ENCODE results near the gene ZNF543. TPM values are rescaled to one million over a fixed set of nuclear protein-coding genes. Genes with fewer than 3 reads are reported as not detected.

The ZNF543 gene
- total and polyA plus RNA-seq, 2 of the 13 experiments (the other 11 are each of a cell fraction or from before 2014, with no cell fraction given), result 2.1 to 8.9 TPM

GRCh38 chr19:57308514-57308913 lies 11.8 kb upstream of the ZNF543 start:
- TF ChIP-seq, protein P1, sequence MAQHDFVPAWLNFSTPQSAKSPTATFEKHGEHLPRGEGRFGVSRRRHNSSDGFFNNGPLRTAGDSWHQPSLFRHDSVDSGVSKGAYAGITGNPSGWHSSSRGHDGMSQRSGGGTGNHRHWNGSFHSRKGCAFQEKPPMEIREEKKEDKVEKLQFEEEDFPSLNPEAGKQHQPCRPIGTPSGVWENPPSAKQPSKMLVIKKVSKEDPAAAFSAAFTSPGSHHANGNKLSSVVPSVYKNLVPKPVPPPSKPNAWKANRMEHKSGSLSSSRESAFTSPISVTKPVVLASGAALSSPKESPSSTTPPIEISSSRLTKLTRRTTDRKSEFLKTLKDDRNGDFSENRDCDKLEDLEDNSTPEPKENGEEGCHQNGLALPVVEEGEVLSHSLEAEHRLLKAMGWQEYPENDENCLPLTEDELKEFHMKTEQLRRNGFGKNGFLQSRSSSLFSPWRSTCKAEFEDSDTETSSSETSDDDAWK (CRISPR knock-in tag; IDR thresholded peaks at IDR 0.05), result no peak
- no peak for TF ChIP-seq ZNF558 (CRISPR knock-in tag; IDR thresholded peaks at IDR 0.05; ENCODE audit: borderline replicate concordance)
- peak; percentile 21; the same call in 1 of the 2 replicates for TF ChIP-seq POLR2G (IDR thresholded peaks at IDR 0.05; ENCODE audit: low read depth, low read length)
- TF ChIP-seq ZFP41 (CRISPR knock-in tag; IDR thresholded peaks at IDR 0.05; ENCODE audit: borderline replicate concordance), result no peak
- TF ChIP-seq ZNF788 (CRISPR knock-in tag; IDR thresholded peaks at IDR 0.05; ENCODE audit: borderline replicate concordance), result no peak
- intact Hi-C loops (cut with micrococcal nuclease; ENCODE audit: unreplicated experiment), result no loop called here
- no peak for DNase-seq (ENCODE audit: low spot score)
- Histone ChIP-seq H3K4me3 (replicated peaks in 1 of 3; ENCODE audit: insufficient read depth in 1 of 3, low read depth in 2 of 3, low read length in 3 of 3) (no peak overlapping the region), H3K36me3 (replicated peaks in 1 of 2; ENCODE audit: control insufficient read depth in 1 of 2, insufficient read depth in 2 of 2, low read length in 2 of 2) (no peaks in the 10 kb centered on the region), H4K20me1 (ENCODE audit: insufficient read depth, low read length) (no peaks in the 10 kb centered on the region), H2AFZ (ENCODE audit: low read length) (no peak overlapping the region), H3K9ac (ENCODE audit: insufficient read depth, low read depth, low read length) (no peak overlapping the region), H3K9me3 (ENCODE audit: low read length) (no peaks in the 10 kb centered on the region), H3K4me1 (ENCODE audit: insufficient read depth, low read length) (peaks cover 7% of the 10 kb centered on the region; the same call in 1 of the 2 replicates), H3K4me2 (ENCODE audit: low read depth, low read length) (no peak overlapping the region), H3K27ac (ENCODE audit: extremely low read length, insufficient read depth, low read length) (no peak overlapping the region), H3K79me2 (ENCODE audit: insufficient read depth, low read length) (no peaks in the 10 kb centered on the region), H3K27me3 (ENCODE audit: control insufficient read depth in 1 of 2, insufficient read depth in 2 of 2, low read length in 2 of 2) (no peaks in the 10 kb centered on the region)
- POLR2A ChIA-PET, result no interaction called here
- in situ Hi-C loops (cut with HindIII; ENCODE audit: extremely low pct_ligation_motif_present, low pct_unique_long_range_greater_than_20kb), result no loop called here
- BruUV-seq (replicated peaks), result no TSS peak
- CTCF ChIA-PET (ENCODE audit: low intra/inter-chr PET ratio, low total read pairs), result no interaction called here
- no peak for FAIRE-seq
- ATAC-seq, result peak; percentile 19; the same call in 2 of the 3 replicates

DNA sequence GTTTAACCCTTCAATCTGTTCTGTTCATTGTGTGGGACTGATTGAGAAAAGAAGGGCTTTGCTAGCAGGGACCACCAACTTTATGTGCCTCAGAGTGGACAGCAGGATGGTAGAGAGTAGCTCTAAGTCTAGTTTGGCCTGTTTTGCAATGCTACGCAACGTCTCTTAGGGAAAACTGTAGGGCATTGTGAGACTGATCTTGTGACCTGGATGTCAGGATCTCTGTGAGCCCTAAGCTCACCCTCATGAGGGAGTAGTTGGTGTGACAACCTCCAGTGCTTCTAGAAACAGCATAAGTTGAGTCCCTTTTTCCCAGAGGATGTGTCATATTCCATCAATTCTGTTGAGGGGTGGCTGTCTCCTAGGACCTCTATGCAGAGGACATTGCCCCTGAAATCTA lies 9.5 kb upstream of the ZNF543 start:
- Histone ChIP-seq H3K9me3 (ENCODE audit: low read length) (no peaks in the 10 kb centered on the region), H4K20me1 (ENCODE audit: insufficient read depth, low read length) (no peaks in the 10 kb centered on the region), H3K4me2 (ENCODE audit: low read depth, low read length) (no peak overlapping the region), H2AFZ (ENCODE audit: low read length) (no peak overlapping the region), H3K4me3 (replicated peaks in 1 of 3; ENCODE audit: insufficient read depth in 1 of 3, low read depth in 2 of 3, low read length in 3 of 3) (no peak overlapping the region), H3K27ac (ENCODE audit: extremely low read length, insufficient read depth, low read length) (no peak overlapping the region), H3K27me3 (ENCODE audit: control insufficient read depth in 1 of 2, insufficient read depth in 2 of 2, low read length in 2 of 2) (0 out of 5 replicates have a peak, but pooled peaks cover 0 to 2% of the 10 kb centered on the region in 2 experiments), H3K9ac (ENCODE audit: insufficient read depth, low read depth, low read length) (no peak overlapping the region), H3K4me1 (ENCODE audit: insufficient read depth, low read length) (peaks cover 15% of the 10 kb centered on the region; the same call in 1 of the 2 replicates), H3K36me3 (replicated peaks in 1 of 2; ENCODE audit: control insufficient read depth in 1 of 2, insufficient read depth in 2 of 2, low read length in 2 of 2) (no peaks in the 10 kb centered on the region), H3K79me2 (ENCODE audit: insufficient read depth, low read length) (no peaks in the 10 kb centered on the region)
- BruUV-seq (replicated peaks), result no TSS peak
- intact Hi-C loops (cut with micrococcal nuclease; ENCODE audit: unreplicated experiment) (no loop called here), in situ Hi-C loops (cut with HindIII; ENCODE audit: extremely low pct_ligation_motif_present, low pct_unique_long_range_greater_than_20kb) (no loop called here)
- peak; percentile 65 for ATAC-seq
- no peak for DNase-seq (ENCODE audit: low spot score)
- CTCF ChIA-PET (ENCODE audit: low intra/inter-chr PET ratio, low total read pairs), result no interaction called here
- TF ChIP-seq ZNF12 (CRISPR knock-in tag; IDR thresholded peaks at IDR 0.05) (no peak), CEBPB (IDR thresholded peaks at IDR 0.05; ENCODE audit: borderline replicate concordance, low read depth, low read length) (peak; percentile 47; the same call in 1 of the 2 replicates)
- no peak for FAIRE-seq
- POLR2A ChIA-PET, result interaction anchor here (1.1 kb wide), 1 partner anchor 11 kb away, joined by 3 read pairs; no protein-coding TSS in a partner anchor
- WGBS (ENCODE audit: low lambda C conversion rate), result no CpG with 5 or more reads among the region's 2 CpGs
